Measurements from ENCODE around the gene EIF3B. TPM values are rescaled to one million over a fixed set of nuclear protein-coding genes. Genes with fewer than 3 reads are reported as not detected.

EIF3B gene
- total RNA-seq, 1 donor from 2014 or later, result 213 TPM

DNA sequence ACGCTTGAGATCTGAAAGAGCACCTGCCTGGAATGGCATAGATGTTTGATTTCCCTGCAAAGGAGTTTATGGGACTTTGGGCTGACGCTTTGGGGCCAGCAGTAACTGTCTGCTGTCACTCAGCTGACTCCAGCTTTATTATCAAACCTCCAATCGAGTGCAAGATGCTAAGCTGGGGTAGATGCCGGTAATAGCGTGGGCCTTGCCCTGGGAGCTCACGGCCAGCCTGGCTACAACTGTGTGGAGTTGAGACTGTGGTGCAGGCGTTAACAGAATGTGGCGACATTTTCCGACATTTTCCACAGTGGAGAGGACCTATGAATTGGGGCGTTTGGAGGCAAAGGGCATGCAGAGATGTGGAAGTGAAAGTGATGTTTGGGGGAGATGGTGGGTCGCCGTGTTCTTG is 50.1 kb downstream of the EIF3B start:
- Mint-ChIP-seq H3K9me3 (ENCODE audit: unreplicated experiment) (no peaks in the 10 kb centered on the region), H3K4me1 (ENCODE audit: low read depth, unreplicated experiment) (peaks cover 29% of the 10 kb centered on the region), H3K27me3 (ENCODE audit: low read depth, unreplicated experiment) (no peaks in the 10 kb centered on the region), H3K36me3 (ENCODE audit: low read depth, unreplicated experiment) (no peaks in the 10 kb centered on the region), H3K27ac (ENCODE audit: unreplicated experiment) (peak overlapping the region; percentile 27), H3K4me3 (ENCODE audit: unreplicated experiment) (peak overlapping the region; percentile 84)
- Histone ChIP-seq H3K4me1 (ENCODE audit: insufficient read depth, low read length) (peaks cover 17% of the 10 kb centered on the region), H2AFZ (ENCODE audit: low read depth, low read length) (no peak overlapping the region), H3K9me3 (ENCODE audit: insufficient read depth, low read depth, low read length) (no peaks in the 10 kb centered on the region), H3K27me3 (ENCODE audit: insufficient read depth, low read length) (no peaks in the 10 kb centered on the region), H4K20me1 (ENCODE audit: insufficient read depth, low read length) (peaks cover 38% of the 10 kb centered on the region), H3K9ac (ENCODE audit: low read length) (peak overlapping the region; percentile 87), H3K79me2 (ENCODE audit: insufficient read depth, low read length) (peaks cover 19% of the 10 kb centered on the region), H3K4me3 (ENCODE audit: insufficient read depth, low read depth, low read length) (peak overlapping the region; percentile 63), H3K36me3 (ENCODE audit: insufficient read depth, low read length) (no peaks in the 10 kb centered on the region), H3K4me2 (ENCODE audit: low read length) (peak overlapping the region; percentile 86), H3K27ac (ENCODE audit: low read depth, low read length) (no peak overlapping the region)
- DNase-seq (ENCODE audit: low read depth) (no peak), FAIRE-seq (no peak)
- TF ChIP-seq CTCF (IDR thresholded peaks at IDR 0.05; ENCODE audit: insufficient read depth, low read depth, low read length), result no peak
- TF ChIP-seq EZH2 (IDR thresholded peaks at IDR 0.05; ENCODE audit: insufficient read depth, low read length), result no peak

- H3K27ac ChIP-seq (ENCODE audit: low read depth, low read length), result no peak overlapping the region
- no peaks in the 10 kb centered on the region for H3K27me3 ChIP-seq (ENCODE audit: insufficient read depth, low read length)
- H3K36me3 ChIP-seq (ENCODE audit: insufficient read depth, low read length), result no peaks in the 10 kb centered on the region
- H3K36me3 Mint-ChIP-seq (ENCODE audit: low read depth, unreplicated experiment), result no peaks in the 10 kb centered on the region
- peaks cover 14% of the 10 kb centered on the region for H3K4me1 ChIP-seq (ENCODE audit: insufficient read depth, low read length)
- peaks cover 30% of the 10 kb centered on the region for H3K4me1 Mint-ChIP-seq (ENCODE audit: low read depth, unreplicated experiment)
- DNase-seq (ENCODE audit: low read depth) (no peak), FAIRE-seq (no peak)
- peak overlapping the region; percentile 84 for H3K4me3 Mint-ChIP-seq (ENCODE audit: unreplicated experiment)
- peaks cover 21% of the 10 kb centered on the region for H3K79me2 ChIP-seq (ENCODE audit: insufficient read depth, low read length)
- H3K9ac ChIP-seq (ENCODE audit: low read length), result no peak overlapping the region
- no peak for TF ChIP-seq EZH2 (IDR thresholded peaks at IDR 0.05; ENCODE audit: insufficient read depth, low read length)
- no peak for TF ChIP-seq CTCF (IDR thresholded peaks at IDR 0.05; ENCODE audit: insufficient read depth, low read depth, low read length)
- H4K20me1 ChIP-seq (ENCODE audit: insufficient read depth, low read length), result peaks cover 41% of the 10 kb centered on the region
- H3K4me3 ChIP-seq (ENCODE audit: insufficient read depth, low read depth, low read length), result no peak overlapping the region
- H2AFZ ChIP-seq (ENCODE audit: low read depth, low read length), result no peak overlapping the region
- H3K27me3 Mint-ChIP-seq (ENCODE audit: low read depth, unreplicated experiment), result no peaks in the 10 kb centered on the region
- no peaks in the 10 kb centered on the region for H3K9me3 Mint-ChIP-seq (ENCODE audit: unreplicated experiment)
- no peak overlapping the region for H3K27ac Mint-ChIP-seq (ENCODE audit: unreplicated experiment)
- H3K4me2 ChIP-seq (ENCODE audit: low read length), result no peak overlapping the region
- no peaks in the 10 kb centered on the region for H3K9me3 ChIP-seq (ENCODE audit: insufficient read depth, low read depth, low read length)
These were observed 50.6 kb downstream of the EIF3B start for GRCh38 chr7:2405201-2405600.

DNA sequence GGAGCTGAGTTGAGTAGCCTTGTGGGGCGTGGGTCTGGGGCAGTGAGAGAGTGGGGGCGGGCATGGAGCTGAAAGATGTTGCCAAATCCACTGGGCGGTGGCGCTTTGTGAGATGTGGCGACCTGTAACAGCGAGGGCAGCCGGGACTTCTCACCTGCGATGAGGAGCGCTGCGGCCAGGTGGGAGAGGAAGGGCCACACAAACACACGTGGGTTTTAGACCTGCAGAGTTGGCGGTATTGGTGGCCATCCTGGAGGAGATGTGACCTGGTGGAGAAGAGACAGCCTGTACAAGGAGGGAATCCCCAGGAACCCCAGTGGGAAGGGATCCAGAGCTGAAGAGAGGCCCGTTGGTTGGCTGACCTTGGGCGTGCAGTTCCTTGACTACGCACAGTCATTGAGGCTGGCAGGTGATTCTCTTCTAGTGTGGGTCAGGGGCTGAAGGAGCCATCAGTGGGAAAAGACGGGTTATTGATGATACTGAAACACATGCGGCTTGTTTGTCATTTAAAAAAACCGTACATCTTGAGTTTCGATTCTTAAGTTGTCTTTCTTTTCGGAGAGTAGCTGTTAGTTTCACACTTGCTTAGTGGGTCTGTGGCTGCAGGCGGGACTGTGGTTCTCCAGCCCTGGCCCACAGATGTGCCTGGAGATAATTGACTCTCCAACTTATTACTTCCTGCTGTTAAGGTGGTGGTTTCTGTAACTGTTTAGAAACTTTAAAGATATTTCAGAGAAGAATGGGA is 51.1 kb downstream of the EIF3B start:
- peaks cover 27% of the 10 kb centered on the region for H3K79me2 ChIP-seq (ENCODE audit: insufficient read depth, low read length)
- no peaks in the 10 kb centered on the region for H3K27me3 ChIP-seq (ENCODE audit: insufficient read depth, low read length)
- no peak for TF ChIP-seq EZH2 (IDR thresholded peaks at IDR 0.05; ENCODE audit: insufficient read depth, low read length)
- TF ChIP-seq CTCF (IDR thresholded peaks at IDR 0.05; ENCODE audit: insufficient read depth, low read depth, low read length), result no peak
- FAIRE-seq (no peak), DNase-seq (ENCODE audit: low read depth) (no peak)
- H4K20me1 ChIP-seq (ENCODE audit: insufficient read depth, low read length), result peaks cover 46% of the 10 kb centered on the region
- Mint-ChIP-seq H3K36me3 (ENCODE audit: low read depth, unreplicated experiment) (no peaks in the 10 kb centered on the region), H3K4me1 (ENCODE audit: low read depth, unreplicated experiment) (peaks cover 29% of the 10 kb centered on the region), H3K4me3 (ENCODE audit: unreplicated experiment) (peak overlapping the region; percentile 84), H3K27me3 (ENCODE audit: low read depth, unreplicated experiment) (no peaks in the 10 kb centered on the region), H3K9me3 (ENCODE audit: unreplicated experiment) (no peaks in the 10 kb centered on the region), H3K27ac (ENCODE audit: unreplicated experiment) (no peak overlapping the region)
- peaks cover 11% of the 10 kb centered on the region for H3K4me1 ChIP-seq (ENCODE audit: insufficient read depth, low read length)
- no peaks in the 10 kb centered on the region for H3K36me3 ChIP-seq (ENCODE audit: insufficient read depth, low read length)
- H3K9me3 ChIP-seq (ENCODE audit: insufficient read depth, low read depth, low read length), result no peaks in the 10 kb centered on the region
- H3K9ac ChIP-seq (ENCODE audit: low read length), result no peak overlapping the region
- H3K4me3 ChIP-seq (ENCODE audit: insufficient read depth, low read depth, low read length), result no peak overlapping the region
- no peak overlapping the region for H3K27ac ChIP-seq (ENCODE audit: low read depth, low read length)
- H2AFZ ChIP-seq (ENCODE audit: low read depth, low read length), result no peak overlapping the region
- H3K4me2 ChIP-seq (ENCODE audit: low read length), result no peak overlapping the region
